NCI-H2171 (cell line): Measurements from ENCODE around the gene DYNLT2B.
A peak's percentile ranks its signal among the peaks of the same experiment; 100 is the strongest.
"Not testable (repeated sequence)": the region's sequence is repeated elsewhere in the genome, so short reads cannot be mapped to it uniquely, and the experiment has no call there.

Experiments
- DNase-seq: peaks from one replicate; lab custom pipeline; 2025; lab: John Stamatoyannopoulos, UW

The DYNLT2B gene

DNA sequence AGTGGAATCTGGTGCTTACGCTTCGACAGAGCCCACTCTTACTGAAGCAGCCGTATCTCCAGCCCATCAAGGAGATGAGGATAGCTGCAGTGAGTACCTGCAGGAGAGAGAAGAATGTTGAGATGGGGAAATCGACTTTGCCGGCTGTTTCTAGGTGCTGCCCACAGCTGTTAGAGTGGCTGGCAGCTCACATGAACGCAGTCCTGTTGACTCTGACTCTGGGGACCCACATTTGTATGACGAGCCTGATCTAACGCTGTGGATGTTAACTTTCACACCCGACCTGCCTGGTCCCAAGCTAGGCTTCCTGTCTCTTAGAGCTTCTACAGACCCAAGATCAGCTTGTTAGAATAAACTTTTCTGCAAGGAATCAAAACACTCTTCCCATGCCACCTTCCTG is 8.9 kb upstream of the DYNLT2B start:
- no peak for DNase-seq

DNA sequence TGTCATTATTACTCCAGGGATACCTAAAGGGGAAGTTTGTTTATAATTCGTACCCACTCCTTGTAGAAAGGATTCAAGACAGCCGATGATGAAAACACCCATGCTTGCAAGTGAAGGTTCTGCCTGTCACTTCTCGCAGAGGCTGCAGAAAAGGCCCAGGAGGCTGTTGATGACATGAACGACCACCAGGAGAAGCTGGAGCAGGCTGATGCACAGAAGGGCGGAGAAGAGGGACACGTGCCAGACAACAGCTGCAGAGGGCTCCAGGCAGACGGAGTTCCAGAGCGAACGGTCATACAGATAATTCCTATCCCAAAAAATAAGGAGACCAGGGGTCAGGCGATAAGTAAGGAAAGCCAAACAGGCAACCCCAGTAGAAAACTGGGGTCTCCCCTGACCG is 5.7 kb upstream of the DYNLT2B start:
- peak; percentile 35 for DNase-seq

DNA sequence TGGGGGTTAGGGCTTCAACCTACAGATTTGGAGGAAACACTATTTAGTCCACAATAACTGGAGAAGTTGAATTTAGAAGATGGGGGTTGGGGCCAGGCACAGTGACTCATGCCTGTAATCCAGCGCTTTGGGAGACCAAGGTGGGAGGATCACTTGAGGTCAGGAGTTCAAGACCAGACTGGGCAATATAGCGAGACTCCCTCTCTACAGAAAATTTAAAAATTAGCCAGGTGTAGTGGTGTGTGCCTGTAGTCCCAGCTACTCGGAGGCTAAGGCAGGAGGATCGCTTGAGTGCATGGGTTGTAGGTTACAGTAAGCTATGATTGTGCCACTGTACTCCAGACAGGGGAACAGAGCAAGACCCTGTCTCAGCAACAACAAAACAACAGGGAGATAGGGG is 5.0 kb upstream of the DYNLT2B start:
- no peak for DNase-seq

DNA sequence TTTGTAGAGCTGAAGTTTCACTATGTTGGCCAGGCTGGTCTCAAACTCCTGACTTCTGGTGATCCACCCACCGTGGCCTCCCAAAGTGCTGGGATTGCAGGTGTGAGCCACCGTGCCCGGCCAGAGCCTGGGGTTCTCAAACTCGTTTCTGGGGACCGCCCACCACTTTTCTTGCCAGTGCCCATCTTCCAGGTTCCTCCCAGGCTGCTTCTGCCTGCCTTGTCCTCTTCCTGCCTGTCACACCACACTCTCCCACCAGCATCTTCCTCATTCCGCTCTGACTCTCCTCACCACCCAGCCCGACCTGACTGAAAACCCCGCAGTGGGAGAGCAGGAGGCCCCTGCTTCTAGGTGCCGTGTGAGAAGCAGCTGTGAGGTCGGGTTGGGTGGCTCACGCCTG is 3.1 kb upstream of the DYNLT2B start:
- DNase-seq: no peak

DNA sequence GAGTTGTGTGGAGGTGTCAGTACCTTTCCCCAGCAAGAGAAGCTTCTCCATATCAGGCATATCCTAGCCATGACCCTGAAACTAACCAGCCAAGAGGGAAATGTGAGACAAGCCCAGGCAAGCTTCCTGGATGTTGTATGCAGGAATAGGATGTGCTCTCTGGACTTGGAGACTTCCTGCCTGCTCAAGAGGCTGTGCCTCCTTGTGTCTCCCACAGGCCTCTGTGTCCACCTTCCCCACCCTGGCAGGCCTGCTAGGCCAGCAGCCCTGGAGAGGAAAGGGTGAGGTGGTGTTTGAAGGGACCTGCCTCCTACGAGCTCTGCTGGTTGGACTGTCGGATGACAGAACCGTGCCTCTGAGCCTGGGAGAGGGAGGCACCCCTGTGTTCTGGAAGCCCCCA is 2.1 kb upstream of the DYNLT2B start:
- no peak for DNase-seq

DNA sequence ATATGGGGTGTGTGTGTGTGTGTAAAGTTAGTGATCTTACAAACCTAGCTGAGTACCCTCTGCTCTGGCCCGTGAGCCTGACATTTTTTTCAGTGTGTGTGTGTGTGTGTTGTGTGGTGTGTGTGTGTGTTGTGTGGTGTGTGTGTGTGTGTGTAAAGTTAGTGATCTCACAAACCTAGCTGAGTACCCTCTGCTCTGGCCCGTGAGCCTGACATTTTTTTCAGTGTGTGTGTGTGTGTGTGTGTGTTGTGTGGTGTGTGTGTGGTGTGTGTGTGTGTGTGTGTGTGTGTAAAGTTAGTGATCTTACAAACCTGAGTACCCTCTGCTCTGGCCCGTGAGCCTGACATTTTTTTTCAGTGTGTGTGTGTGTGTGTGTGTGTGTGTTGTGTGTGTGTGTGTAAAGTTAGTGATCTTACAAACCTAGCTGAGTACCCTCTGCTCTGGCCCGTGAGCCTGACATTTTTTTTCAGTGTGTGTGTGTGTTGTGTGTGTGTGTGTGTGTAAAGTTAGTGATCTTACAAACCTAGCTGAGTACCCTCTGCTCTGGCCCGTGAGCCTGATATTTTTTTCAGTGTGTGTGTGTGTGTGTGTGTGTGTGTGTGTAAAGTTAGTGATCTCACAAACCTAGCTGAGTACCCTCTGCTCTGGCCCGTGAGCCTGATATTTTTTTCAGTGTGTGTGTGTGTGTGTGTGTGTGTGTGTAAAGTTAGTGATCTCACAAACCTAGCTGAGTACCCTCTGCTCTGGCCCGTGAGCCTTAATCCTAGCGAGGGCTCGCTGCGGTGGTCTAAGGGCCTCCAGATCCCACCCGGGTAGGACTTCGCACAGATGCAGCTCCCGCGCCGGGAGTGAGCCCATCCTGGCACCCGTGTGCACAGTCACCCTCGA is 997 bp downstream of the DYNLT2B start:
- DNase-seq: not testable (repeated sequence)

DNA sequence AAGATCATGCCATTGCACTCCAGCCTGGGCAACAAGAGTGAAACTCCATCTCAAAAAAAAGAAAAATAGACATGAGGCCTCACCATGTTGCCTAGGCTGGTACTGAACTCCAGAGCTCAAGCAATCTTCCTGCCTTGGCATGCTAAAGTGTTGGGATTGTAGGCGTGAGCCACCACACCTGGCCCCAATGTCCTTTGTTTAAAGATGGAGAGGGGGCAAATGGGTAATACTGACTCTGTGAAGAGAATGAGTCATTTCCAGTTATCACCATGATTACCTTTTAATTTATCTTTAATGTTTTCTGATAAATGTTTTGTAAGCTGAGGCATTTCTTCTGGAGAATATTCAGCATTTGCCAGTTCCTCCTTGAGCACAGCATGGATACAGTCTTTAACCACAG is 2.2 kb downstream of the DYNLT2B start:
- no peak for DNase-seq

DNA sequence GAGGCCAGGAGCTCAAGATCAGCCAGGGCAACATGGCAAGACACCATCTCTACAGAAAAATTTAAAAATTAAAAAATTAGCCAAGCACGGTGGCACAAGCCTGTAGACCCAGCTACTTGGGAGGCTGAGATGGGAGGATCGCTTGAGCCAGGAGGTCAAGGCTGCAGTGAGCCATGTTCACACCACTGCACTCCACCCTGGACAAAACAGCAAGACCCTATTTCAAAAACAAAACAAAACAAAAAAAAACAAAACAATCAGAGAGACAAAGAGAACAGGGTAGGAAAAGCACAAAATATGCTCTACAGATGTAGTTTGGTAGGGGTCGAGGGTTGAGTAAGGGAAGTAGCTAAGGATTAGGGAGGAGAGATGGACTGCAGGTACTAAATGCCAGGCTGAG is 3.4 kb downstream of the DYNLT2B start:
- DNase-seq: no peak

DNA sequence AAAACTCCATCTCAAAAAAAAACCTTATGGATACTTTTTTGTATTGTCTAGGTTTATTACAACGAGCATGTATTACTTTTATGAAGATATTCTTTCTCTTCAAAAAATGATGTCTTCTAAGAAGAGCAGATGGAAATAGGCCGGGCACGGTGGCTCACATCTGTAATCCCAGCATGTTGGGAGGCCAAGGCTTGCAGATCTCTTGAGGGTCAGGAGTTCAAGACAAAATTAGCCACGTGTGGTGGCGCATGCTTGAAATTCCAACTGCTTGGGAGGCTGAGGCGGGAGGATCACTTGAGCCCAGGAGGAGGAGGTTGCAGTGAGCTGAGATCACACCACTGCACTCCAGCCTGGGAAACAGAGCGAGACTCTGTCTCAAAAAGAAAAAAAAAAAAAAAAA is 4.0 kb downstream of the DYNLT2B start:
- not testable (repeated sequence) for DNase-seq

DNA sequence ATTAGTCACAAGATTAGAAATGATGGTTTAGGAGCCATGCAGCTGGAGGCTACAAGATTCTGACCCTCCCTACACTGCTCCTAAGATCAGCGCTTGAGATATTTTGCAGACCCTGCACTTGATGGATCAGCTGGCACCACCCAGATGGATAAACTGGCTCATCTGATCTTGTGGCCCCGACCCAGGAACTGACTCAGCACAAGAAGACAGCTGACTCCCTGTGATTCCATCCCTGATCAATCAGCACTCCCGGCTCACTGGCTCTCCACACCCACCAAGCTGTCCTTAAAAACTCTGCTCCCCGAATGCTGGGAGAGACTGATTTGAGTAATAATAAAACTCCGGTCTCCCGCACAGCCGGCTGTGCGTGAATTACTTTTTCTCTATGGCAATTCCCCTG is 15.1 kb downstream of the DYNLT2B start:
- not testable (repeated sequence) for DNase-seq

DNA sequence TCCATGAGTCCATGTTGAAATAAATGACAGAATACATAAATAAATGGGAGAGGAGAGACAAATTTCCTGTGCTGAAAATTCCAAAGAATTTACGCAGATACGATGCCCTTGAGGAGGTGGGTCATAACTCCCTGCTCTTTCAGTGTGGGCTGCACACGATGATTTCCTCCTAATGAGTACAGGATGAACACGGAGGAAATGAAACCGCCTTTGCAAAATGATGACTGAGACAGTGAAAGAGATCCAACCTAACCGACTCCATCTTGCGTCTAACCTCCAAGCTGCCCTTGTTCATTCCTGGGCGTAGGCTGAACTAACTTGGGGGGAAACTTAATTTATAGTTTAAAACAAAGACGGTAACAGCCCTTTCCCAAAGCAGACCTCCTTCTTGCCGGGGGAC is 15.5 kb downstream of the DYNLT2B start:
- not testable (repeated sequence) for DNase-seq

DNA sequence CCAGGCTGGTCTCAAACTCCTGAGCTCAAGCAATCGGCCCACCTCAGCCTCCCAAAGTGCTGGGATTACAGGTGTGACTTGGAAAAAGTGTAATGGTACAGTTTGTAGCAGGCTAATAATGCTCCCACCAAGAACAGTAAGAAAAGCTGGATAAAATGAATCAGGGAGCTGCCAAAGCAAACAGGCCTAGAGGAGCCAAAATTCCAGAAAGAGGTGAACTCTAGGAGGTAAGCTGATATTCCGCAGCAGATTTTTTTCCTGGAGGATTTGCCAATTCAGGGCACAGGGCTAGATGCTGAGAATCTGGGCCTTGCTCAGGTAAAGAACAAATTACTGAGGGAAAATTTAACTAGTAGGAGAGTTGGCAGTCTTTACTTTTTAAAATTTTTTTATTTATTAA is 19.5 kb downstream of the DYNLT2B start:
- no peak for DNase-seq

DNA sequence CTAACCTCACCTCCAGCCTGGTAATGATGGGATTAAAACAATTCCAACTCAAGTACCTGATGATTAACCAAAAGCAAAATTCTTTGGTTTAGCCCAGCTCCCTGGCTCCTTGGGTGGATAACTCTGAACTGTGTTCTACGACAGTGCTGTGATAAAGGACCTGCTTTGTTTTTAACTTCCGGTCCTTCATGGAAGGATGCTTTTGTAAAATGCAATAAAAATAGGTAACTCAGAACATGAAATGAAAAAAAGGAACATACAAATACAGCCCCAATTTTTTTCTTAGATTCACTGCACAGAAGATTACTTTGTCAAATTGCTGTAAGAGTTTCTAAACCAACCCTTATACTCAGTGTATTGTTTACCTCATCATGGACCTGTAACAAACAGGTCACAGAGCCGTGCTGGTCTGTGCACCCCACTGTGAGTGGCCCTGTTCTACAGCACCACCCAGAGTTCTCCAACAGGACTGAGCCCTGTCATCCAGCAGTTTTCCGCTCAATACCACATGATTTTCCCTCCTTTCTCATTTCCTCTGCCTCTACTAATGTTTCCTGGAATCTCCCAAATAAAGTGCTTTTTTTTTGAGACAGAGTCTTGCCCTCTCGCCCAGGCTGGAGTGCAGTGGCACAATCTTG is 25.6 kb downstream of the DYNLT2B start:
- DNase-seq: no peak

DNA sequence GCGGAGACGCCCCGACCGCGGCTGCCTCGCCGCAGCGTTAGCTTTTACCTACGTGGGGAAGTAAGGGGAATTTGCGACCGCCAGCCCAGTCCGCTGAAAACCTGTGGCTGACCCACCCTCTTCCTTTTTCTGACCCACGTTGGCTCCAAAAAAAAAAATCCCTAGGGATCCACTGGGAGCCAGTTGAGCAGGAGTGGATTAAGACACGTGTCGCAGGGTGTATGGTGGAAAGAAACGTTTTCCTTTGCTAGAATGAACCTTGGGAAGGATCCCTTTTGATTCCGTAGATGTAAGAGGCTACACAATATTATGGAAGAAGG is 29.9 kb downstream of the DYNLT2B start:
- DNase-seq: peak; percentile 72

DNA sequence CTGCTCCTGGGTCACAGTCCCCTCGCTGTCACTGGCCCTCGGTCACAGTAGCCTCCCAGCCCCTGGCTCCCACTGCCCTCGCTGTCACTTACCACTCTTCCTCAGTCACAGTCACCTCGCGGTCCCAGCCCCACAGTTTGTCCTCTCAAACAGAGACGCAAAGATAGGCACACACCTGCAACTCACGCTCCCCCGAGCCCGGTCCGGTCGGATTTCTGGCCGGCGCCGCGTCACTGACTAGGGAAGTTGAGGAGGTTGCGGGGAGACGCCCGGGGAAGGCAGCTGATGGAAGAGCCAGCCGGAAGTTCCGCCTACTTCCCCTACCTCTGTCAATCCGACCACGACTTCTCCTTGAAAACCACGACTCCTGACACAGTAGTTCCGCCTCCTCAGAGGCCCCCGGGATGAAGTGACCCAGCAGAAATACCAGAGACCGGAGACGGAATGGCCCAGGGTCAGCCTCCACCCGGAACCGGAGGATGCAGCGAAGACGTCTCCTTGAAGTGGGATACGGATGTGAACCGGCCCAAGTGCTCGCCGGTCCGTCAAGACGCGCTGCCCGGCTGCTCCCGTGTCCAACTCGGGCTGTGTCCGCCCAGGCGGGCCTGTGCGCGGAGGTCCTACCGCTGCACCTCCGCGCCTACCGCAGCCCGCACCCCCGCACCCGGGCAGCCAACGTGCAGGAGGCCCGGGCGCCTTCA is 30.4 kb downstream of the DYNLT2B start, which contains the start of gene PCYT1A:
PCYT1A (minus strand) TSS at position 287 of the 701 bp plus-strand sequence. CDS start 17,195 bp downstream, outside the sequence.
- peak; percentile 91 for DNase-seq

DNA sequence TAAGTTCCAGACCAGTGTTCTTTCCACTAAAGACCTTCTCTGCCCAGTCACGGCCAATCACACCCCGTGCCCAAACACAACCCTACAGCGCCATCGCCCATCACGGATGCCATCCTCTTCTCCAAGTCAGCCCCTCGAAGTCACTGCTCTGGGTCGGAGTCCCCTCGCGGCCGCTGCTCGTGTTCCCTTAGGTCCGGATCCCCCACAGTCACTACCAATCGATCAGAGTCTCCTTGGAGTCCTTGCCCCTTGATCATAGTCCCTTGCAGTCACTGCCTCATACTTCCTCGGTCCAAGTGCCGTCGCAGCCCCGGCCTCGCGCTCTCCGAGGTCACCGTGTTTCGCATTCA is 31.0 kb downstream of the DYNLT2B start:
- no peak for DNase-seq

DNA sequence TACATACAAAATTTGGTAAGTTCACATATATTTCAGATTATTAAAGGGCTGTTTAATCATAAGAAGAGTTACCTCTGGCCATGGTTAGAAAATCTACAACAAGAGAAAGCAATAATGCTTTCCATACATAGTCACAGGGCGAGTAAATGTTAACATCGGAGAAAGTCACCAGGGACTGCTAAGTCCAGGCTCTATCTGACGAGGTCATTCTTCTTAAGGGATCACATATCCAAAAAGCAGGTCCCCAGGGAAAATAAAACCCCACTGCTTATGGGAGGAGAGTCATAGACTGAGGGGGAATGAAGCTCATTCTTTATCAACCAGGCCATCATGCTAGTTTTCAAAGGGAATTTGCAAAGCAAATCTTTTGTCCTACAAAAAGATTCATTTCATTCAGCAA is 33.6 kb downstream of the DYNLT2B start:
- DNase-seq: no peak

DNA sequence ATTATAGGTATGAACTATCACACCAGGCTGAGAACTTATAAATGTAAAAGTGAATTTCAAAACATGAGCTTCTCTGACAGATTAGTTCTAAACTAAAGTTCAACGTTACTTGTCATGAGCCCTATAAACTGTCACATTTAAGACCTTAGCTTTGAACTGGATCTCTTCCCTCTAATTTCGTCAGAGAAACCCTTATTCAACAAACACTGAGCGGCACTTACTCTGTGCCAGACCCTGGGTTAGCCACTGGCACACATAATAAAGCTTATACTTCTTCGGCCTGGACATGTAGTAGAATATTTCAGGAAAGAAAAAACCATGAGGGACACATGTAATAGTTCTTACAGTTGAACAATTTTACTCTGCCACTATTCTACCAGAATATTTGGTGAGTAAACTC is 36.1 kb downstream of the DYNLT2B start:
- DNase-seq: no peak

DNA sequence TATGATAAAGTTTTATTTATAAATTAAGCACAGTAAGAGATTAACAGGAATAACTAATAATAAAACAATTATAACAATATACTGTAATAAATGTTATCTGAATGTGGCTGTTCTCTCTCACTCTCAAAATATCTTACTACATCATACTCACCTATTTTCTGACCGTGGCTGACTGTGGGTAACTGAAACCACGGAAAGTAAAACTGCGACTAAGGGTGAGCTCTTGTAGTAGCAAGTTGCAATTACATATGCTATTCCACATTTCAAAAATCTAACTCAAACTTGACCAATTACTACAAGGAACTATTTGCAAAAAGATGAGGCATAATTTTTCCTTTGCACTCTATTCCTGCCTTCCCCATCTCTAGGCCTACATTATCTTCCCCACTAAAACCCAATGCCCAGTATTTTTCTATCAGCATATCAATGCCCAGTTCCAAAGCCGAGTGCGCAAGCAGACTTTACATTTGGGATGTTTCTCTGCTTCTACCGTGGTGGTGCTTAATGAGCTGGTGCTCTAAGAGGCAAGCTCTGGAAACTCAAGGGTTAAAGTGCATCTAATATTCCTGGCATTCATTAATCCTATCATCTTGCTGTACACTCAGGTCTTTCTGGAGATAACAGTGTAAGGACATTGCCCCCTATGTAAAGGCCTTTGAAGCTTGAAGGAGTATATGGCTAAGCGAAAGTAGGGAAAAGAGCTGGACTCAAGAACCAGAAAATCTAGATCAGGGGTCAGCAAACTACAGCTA is 37.2 kb downstream of the DYNLT2B start:
- no peak for DNase-seq

DNA sequence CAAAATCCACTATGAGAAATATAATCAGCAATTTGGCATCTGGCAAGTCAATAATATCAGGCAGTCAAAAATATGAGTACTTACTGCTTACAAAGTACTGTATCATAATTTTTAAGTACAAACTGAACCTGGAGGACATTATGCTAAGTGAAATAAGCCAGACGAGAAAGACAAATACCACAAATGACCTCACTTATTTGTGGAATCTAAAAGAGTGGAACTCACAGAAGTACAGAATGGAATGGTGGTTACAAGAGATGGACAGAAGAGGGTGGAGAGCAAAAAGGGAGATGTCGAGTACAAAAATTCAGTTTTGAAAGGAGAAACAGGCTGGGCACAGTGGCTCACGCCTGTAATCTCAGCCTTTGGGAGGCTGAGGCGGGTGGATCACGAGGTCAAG is 42.9 kb downstream of the DYNLT2B start:
- DNase-seq: no peak

DNA sequence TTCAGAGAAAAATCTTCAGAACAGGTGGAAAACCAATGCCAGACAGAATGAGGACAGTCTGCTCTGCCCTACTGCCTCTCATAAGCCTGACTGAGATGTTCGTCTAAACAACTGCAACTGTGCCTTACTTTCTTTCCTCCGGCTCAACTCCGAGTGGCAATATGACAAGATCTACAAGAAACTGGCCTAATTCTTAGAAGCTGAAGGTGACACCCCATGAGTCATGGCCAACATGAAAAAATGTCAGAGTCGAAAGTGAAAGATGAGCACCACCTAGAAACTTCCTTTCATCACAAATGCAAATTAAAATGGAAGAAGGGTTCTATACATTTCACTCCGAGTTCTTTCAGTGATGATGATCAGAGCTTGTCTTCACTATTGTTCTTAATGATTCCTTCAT is 43.5 kb downstream of the DYNLT2B start:
- no peak for DNase-seq

DNA sequence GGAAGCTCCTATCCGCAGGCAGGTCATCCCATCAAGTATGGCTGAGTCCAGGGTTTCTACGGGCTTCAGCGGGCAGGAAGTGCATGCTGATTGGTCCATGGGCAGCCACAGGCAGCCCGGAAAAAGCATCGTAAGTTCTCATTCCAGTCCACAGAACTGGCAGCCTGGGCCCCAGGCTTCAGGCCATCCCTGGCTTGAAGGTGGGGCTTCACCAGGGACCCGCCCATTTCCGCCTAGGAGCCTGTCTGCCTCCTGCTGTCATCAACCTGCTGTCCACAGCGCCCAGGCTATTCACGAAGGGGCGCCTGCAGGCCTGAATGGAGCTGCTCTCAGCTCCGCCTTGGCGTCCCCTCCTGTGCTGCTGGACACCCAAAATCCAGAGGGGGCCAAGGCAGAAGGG is 44.4 kb downstream of the DYNLT2B start:
- no peak for DNase-seq
